K562 (cell line): Measurements from ENCODE around the gene SYNPO2. TPM values are rescaled to one million over a fixed set of nuclear protein-coding genes. Genes with fewer than 3 reads are reported as not detected.

Source experiments
- ATF6 ChIP-seq: sonication (generic); formaldehyde crosslinking; IDR thresholded peaks from 2 replicates; pipeline ENCODE4 v1.4.0; 2020; ENCODE audit warnings: mild to moderate bottlenecking, missing genetic modification reagents
- CLOCK ChIP-seq: fragments of 250-450 bp; sonication (Bioruptor Pico); IDR thresholded peaks from 2 replicates; pipeline ENCODE4 v1.4.0; 2020; ENCODE audit warnings: mild to moderate bottlenecking, moderate library complexity, borderline replicate concordance
- KAT2B ChIP-seq: IDR thresholded peaks from one replicate; pipeline ENCODE4 v1.6.1; 2012; ENCODE audit warnings: low read depth, mild to moderate bottlenecking, control low read depth, inconsistent platforms, low read length, moderate library complexity
- MTA1 ChIP-seq: fragments of 450-650 bp; IDR thresholded peaks from 2 replicates; pipeline ENCODE4 v1.6.1; 2017; ENCODE audit warnings: borderline replicate concordance
- NFE2L1 ChIP-seq: fragments of 450-650 bp; IDR thresholded peaks from 2 replicates; pipeline ENCODE4 v1.6.1; 2016; ENCODE audit warnings: missing genetic modification characterization, low read depth, mild to moderate bottlenecking, missing compliant biosample characterization, moderate library complexity, borderline replicate concordance
- POU5F1 ChIP-seq: fragments of 150-350 bp; IDR thresholded peaks from 2 replicates; pipeline ENCODE4 v1.6.1; 2014; ENCODE audit warnings: borderline replicate concordance, low read length, low read depth, mild to moderate bottlenecking; ENCODE audit not compliant: partially characterized antibody
- SLC30A9 ChIP-seq: fragments of 250-450 bp; sonication (Bioruptor Pico); IDR thresholded peaks from 2 replicates; pipeline ENCODE4 v1.8.0; 2022; ENCODE audit warnings: mild to moderate bottlenecking, moderate library complexity
- TFE3 ChIP-seq: fragments of 450-650 bp; formaldehyde crosslinking; IDR thresholded peaks from 2 replicates; pipeline ENCODE4 v1.4.0; 2020; ENCODE audit warnings: mild to moderate bottlenecking, mixed read lengths
- THAP12 ChIP-seq: fragments of 250-450 bp; sonication (Bioruptor Pico); IDR thresholded peaks from 2 replicates; pipeline ENCODE4 v1.9.0; 2021; ENCODE audit warnings: mild to moderate bottlenecking, inconsistent platforms
- ZFX ChIP-seq: sonication (generic); formaldehyde crosslinking; IDR thresholded peaks from 2 replicates; pipeline ENCODE4 v1.8.0; 2022; ENCODE audit warnings: mild to moderate bottlenecking, missing genetic modification reagents, moderate library complexity
- ZHX1 ChIP-seq: fragments of 150-350 bp; conservative IDR thresholded peaks from 2 replicates; pipeline ENCODE4 v1.6.1; 2014; ENCODE audit warnings: low read length
- ZNF165 ChIP-seq: fragments of 250-450 bp; sonication (Bioruptor Pico); IDR thresholded peaks from 2 replicates; pipeline ENCODE4 v1.4.0; 2020; ENCODE audit warnings: borderline replicate concordance
- ZNF274 ChIP-seq: IDR thresholded peaks from 2 replicates; pipeline ENCODE4 v1.6.1; 2011; ENCODE audit warnings: low read depth, mild to moderate bottlenecking, low read length, moderate library complexity, borderline replicate concordance
- polyA plus RNA-seq, 8 experiments: library from polyadenylated mRNA; depleted of rRNA in 4 of 8; stranded (reverse) in 5 of 8; unstranded in 3 of 8; fragments of >200 nt; fragmentation: Nextera tagmentation in 2 of 8; fragmentation: Illumina TruSeq in 1 of 8; extraction: Ambion mirVana in 2 of 8; extraction: Trizol in 1 of 8; gene quantifications; 2 replicates each; pipeline versions ENCODE4 v1.2.1 to v1.2.3, GENCODE V29; 2011 to 2014; ENCODE audit warnings: inconsistent platforms in 1 of 8, missing spikeins in 1 of 8
- total RNA-seq, 7 experiments: library from RNA; depleted of rRNA in 6 of 7; stranded (reverse); fragments of >200 nt in 6 of 7; fragmentation: Illumina TruSeq in 2 of 7; extraction: Trizol in 2 of 7; gene quantifications; 2 replicates each; pipeline versions ENCODE4 v1.2.1 to v1.2.3, GENCODE V29; 2011 to 2021; ENCODE audit warnings: low replicate concordance in 1 of 7

The SYNPO2 gene
- total and polyA plus RNA-seq, 9 of the 15 experiments (the other 6 are each of a cell fraction or from before 2014, with no cell fraction given) = 0.03 to 0.18 TPM; not detected in 7

GRCh38 chr4:118957722-118958445, 69.2 kb downstream of the SYNPO2 start (continued):
- TF ChIP-seq ATF6 = no peak
- no peak for TF ChIP-seq SLC30A9 (CRISPR knock-in tag)
- TF ChIP-seq THAP12 = no peak
- peak; percentile 7; the same call in 1 of the 2 replicates for TF ChIP-seq NFE2L1
- no peak for TF ChIP-seq POU5F1
- no peak for TF ChIP-seq ZNF165 (CRISPR knock-in tag)
- TF ChIP-seq KAT2B = no peak
- TF ChIP-seq CLOCK = no peak
- TF ChIP-seq ZFX = no peak
- no peak for TF ChIP-seq ZHX1
- no peak for TF ChIP-seq ZNF274
- no peak for TF ChIP-seq MTA1
- TF ChIP-seq TFE3 (CRISPR knock-in tag) = no peak
